Effector memory CD8-positive, alpha-beta T cell (primary cell): ENCODE results near the gene SELENOM.
"Not testable (repeated sequence)": the region's sequence is repeated elsewhere in the genome, so short reads cannot be mapped to it uniquely, and the experiment has no call there.

Experiments used
- ATAC-seq: fragments of 150-1000 bp; cut with Tn5 transposase; replicated peaks from 2 replicates; pipeline ENCODE4 v1.10.0; 2021; ENCODE audit warnings: mild to moderate bottlenecking, moderate library complexity
- DNase-seq, 3 experiments: peaks; one replicate each; pipeline ENCODE4 v3.0.0; 2021
- H3K27ac Mint-ChIP-seq, 2 donors: one replicate each; pipeline ENCODE4 v1.8.0; 2022; ENCODE audit warnings: mild to moderate bottlenecking in 2 of 2, mixed read lengths in 2 of 2, moderate library complexity in 2 of 2
- H3K27me3 Mint-ChIP-seq, 2 donors: one replicate each; pipeline ENCODE4 v1.8.0; 2022; ENCODE audit warnings: mixed read lengths in 2 of 2
- H3K36me3 Mint-ChIP-seq: one replicate; pipeline ENCODE4 v1.8.0; 2022; ENCODE audit warnings: mild to moderate bottlenecking, moderate library complexity, mixed read lengths; ENCODE audit not compliant: insufficient read depth
- H3K4me1 Mint-ChIP-seq, 2 donors: one replicate each; pipeline ENCODE4 v1.8.0; 2022; ENCODE audit warnings: low read depth in 2 of 2, mixed read lengths in 2 of 2
- H3K4me3 Mint-ChIP-seq, 2 donors: one replicate each; pipeline ENCODE4 v1.8.0; 2022; ENCODE audit warnings: mild to moderate bottlenecking in 2 of 2, mixed read lengths in 2 of 2, moderate library complexity in 2 of 2
- H3K9me3 Mint-ChIP-seq, 2 donors: one replicate each; pipeline ENCODE4 v1.8.0; 2022; ENCODE audit warnings: mixed read lengths in 2 of 2

Gene SELENOM

DNA sequence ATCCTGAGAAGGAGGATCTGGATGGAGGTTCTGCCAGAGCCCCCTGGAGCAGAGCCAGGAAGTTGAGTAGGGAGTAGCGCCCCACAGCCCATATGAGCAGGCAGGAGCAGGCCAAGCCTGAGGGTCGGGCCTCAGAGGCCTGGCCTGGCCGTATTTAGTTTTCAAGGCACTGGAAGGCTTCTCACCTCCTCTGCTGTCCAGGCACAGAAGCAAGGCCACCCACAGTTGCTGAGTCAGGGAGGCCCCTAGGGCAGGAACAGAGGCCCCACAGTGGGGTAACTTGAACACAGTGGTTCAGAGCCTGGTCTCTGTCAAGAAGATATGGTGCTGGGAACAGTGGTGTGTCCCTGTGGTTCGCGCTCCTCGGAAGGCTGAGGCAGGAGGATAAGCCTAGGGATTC lies 47.7 kb downstream of the SELENOM start:
- H3K9me3 Mint-ChIP-seq, H3K36me3 Mint-ChIP-seq, H3K4me1 Mint-ChIP-seq, H3K27me3 Mint-ChIP-seq, DNase-seq, ATAC-seq, H3K27ac Mint-ChIP-seq, H3K4me3 Mint-ChIP-seq: not testable (repeated sequence)

- Mint-ChIP-seq H3K27ac (no peak overlapping the region), H3K4me3 (no peak overlapping the region), H3K9me3 (no peaks in the 10 kb centered on the region), H3K27me3 (no peaks in the 10 kb centered on the region), H3K4me1 (no peaks in the 10 kb centered on the region), H3K36me3 (no peaks in the 10 kb centered on the region)
- DNase-seq: no peak
- ATAC-seq: no peak
Observed at GRCh38 chr22:31056986-31057599, 50.3 kb downstream of the SELENOM start.

- Mint-ChIP-seq H3K4me3 (no peak overlapping the region), H3K36me3 (no peaks in the 10 kb centered on the region), H3K27ac (no peak overlapping the region), H3K4me1 (no peaks in the 10 kb centered on the region), H3K9me3 (no peaks in the 10 kb centered on the region), H3K27me3 (no peaks in the 10 kb centered on the region)
- ATAC-seq (no peak), DNase-seq (no peak)
Observed at GRCh38 chr22:31055635-31056159, 51.7 kb downstream of the SELENOM start.

- no peak overlapping the region for H3K27ac Mint-ChIP-seq
- no peaks in the 10 kb centered on the region for H3K27me3 Mint-ChIP-seq
- ATAC-seq (no peak), DNase-seq (no peak)
- no peak overlapping the region for H3K4me3 Mint-ChIP-seq
- H3K9me3 Mint-ChIP-seq: no peaks in the 10 kb centered on the region
- H3K4me1 Mint-ChIP-seq: no peaks in the 10 kb centered on the region
- no peaks in the 10 kb centered on the region for H3K36me3 Mint-ChIP-seq
Observed at GRCh38 chr22:31055117-31055634, 52.2 kb downstream of the SELENOM start.
